IPS DF 19.7 (cell line): ENCODE results near the gene EIF4E1B.

ENCODE experiments used
- DNase-seq: peaks from one replicate; pipeline ENCODE4 v3.0.0-alpha.2; 2013; ENCODE audit warnings: low read depth, low spot score

EIF4E1B gene

GRCh38 chr5:176626876-176627236, 3.6 kb upstream of the EIF4E1B start:
- no peak for DNase-seq

GRCh38 chr5:176627582-176627981, 2.9 kb upstream of the EIF4E1B start:
- DNase-seq, result no peak

- DNase-seq, result no peak
Observed at GRCh38 chr5:176628406-176629228, 1.9 kb upstream of the EIF4E1B start.

GRCh38 chr5:176629317-176629852, 1.1 kb upstream of the EIF4E1B start:
- no peak for DNase-seq

- DNase-seq, result no peak
Observed at GRCh38 chr5:176630681-176631222, 277 bp downstream of the EIF4E1B start.

- DNase-seq, result no peak
Observed at GRCh38 chr5:176631383-176632200, 1.1 kb downstream of the EIF4E1B start.

- no peak for DNase-seq
Observed at GRCh38 chr5:176632745-176633144, 2.3 kb downstream of the EIF4E1B start.

GRCh38 chr5:176633598-176633997, 3.1 kb downstream of the EIF4E1B start:
- no peak for DNase-seq

GRCh38 chr5:176636426-176636825, 6.0 kb downstream of the EIF4E1B start:
- DNase-seq, result no peak

GRCh38 chr5:176637556-176637955, 7.1 kb downstream of the EIF4E1B start:
- no peak for DNase-seq

GRCh38 chr5:176638437-176638836, 8.0 kb downstream of the EIF4E1B start:
- DNase-seq, result no peak

GRCh38 chr5:176639208-176639607, 8.7 kb downstream of the EIF4E1B start:
- DNase-seq, result no peak

GRCh38 chr5:176639981-176640380, 9.5 kb downstream of the EIF4E1B start:
- DNase-seq, result no peak

GRCh38 chr5:176640616-176641015, 10.1 kb downstream of the EIF4E1B start:
- DNase-seq, result no peak

GRCh38 chr5:176642675-176643490, 12.4 kb downstream of the EIF4E1B start:
- DNase-seq, result no peak

GRCh38 chr5:176643491-176644219, 13.2 kb downstream of the EIF4E1B start:
- no peak for DNase-seq

GRCh38 chr5:176644294-176644693, 13.8 kb downstream of the EIF4E1B start:
- no peak for DNase-seq

- DNase-seq, result no peak
Observed at GRCh38 chr5:176644878-176645670, 14.6 kb downstream of the EIF4E1B start.

- DNase-seq, result no peak
Observed at GRCh38 chr5:176646049-176646706, 15.7 kb downstream of the EIF4E1B start.

- no peak for DNase-seq
Observed at GRCh38 chr5:176646707-176647029, 16.2 kb downstream of the EIF4E1B start.
